GM18519 (cell line): Measurements from ENCODE around the gene F11R.
"Not testable (repeated sequence)": the region's sequence is repeated elsewhere in the genome, so short reads cannot be mapped to it uniquely, and the experiment has no call there.

Experiments used
- ATAC-seq: cut with Tn5 transposase; IDR thresholded peaks from one replicate; pipeline ENCODE4 v1.9.1; 2021; ENCODE audit warnings: mild to moderate bottlenecking, moderate library complexity; ENCODE audit not compliant: unreplicated experiment, low FRiP score

Gene F11R

DNA sequence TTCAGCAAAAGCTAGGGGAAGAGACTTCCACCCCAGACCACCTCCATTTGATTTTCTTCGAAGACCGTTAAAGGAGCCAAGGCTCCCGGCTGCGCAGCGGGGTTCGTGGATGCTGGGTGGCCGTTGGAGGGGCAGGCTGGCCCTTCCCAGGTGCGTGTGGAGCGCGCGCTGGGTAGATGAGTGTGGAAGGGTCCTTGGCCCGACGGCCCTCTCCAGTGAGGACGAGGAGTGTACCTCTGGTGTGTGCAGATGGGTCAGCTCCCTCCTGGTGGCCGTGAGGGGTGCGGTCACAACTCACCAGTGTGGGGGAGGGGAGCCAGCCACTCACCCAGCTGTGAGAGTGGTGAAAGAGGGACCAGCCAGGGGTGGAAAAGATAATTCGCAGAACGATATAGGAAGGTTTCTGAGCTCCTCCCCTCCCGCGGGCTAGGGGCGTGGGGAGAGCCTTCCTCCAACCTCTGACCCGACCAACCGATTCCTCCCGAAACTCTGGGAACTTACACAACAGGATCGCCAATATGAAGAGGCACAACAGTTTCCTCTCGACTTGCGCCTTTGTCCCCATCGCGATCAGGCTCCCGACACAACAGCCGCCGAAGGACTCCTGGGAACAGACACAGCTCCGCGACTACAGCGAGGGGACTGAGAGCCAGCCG is at the start of gene F11R:
Gene F11R, minus strand, starts transcription at position 644 of the 656 bp plus-strand sequence. Its CDS starts 79 bp downstream, at position 565.
- no peak for ATAC-seq

- peak; percentile 70 for ATAC-seq
Observed at GRCh38 chr1:161069731-161070270, 48.8 kb upstream of the F11R start, which contains the start of gene ARHGAP30. Gene ARHGAP30 (minus strand): TSS chr1:161069891. CDS start chr1:161069624, 267 bp downstream.

GRCh38 chr1:161069241-161069640 is 48.3 kb upstream of the F11R start:
- ATAC-seq, result no peak

DNA sequence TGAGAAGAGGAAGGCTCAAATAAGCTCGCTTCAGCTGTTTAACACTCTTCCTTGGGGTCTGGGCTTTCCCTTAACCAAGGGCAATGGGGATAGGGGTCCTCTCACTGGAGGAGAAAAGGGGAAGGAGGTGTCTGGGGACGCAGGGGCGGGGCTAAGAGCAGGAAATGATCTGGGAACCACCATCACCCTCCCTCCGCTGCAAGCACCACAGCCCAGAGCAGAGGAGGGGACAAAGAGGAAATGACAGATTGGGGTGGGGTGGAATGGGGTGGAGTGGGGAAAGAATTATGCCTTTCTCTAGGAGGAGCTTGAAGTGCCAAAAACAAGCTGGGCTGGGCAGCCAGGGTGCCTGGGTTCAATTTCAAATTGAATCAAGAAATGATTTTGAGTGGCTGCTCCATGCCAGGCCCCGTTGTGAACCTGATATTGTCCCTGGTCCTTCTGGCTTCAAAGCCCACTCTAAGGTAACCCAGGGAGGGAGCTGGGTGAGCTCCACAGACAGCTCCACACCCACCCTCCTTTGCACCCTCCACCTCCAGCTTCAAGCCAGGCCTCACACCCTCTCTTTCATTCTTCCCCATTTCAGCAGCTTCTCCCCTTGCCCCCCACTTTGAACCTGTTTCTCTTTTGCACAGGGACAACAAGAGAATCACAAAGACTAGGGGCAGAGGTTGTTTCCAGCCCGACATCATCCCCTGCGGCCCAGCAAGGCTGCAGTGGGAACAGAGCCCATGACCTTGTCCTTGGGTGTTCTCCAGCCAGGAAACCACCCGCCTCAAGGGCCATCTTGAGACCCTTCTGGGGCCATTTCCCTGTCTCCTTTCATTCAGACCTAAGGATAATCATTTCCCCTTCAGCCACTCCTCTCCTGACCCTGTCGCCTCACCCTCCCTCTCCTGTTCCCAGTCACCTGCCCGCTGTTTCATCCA is 47.6 kb upstream of the F11R start:
- no peak for ATAC-seq

DNA sequence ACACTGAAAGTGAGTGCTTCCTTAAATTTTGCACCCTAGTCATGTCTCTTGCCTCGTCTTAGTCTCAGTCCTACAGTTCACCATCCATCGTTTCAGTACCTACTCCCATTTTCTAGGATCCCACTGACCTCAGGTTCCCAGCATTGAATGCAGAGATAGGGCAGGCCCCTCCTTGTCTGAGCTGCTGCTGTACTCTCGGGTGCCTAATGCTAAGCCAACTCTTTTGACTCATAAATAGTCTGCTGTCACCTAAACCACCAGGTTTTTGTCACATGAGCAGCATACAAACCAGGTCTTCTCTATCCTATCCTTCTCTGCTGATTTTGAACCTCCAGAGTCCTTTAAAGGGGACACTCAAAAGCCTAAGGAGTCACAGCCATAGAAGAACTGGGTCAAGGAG is 45.7 kb upstream of the F11R start:
- no peak for ATAC-seq

DNA sequence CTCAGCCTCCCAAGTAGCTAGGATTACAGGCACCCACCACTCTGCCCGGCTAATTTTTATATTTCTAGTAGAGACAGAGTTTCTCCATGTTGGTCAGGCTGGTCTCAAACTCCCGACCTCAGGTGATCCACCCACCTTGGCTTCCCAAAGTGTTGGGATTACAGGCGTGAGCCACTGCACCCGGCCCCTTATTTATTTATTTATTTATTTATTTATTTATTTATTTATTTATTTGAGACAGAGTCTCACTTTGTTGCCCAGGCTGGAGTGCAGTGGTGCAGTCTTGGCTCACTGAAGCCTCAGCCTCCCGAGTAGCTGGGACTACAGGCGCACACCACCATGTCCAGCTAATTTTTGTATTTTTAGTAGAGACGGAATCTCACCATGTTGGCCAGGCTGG is 44.7 kb upstream of the F11R start:
- not testable (repeated sequence) for ATAC-seq

DNA sequence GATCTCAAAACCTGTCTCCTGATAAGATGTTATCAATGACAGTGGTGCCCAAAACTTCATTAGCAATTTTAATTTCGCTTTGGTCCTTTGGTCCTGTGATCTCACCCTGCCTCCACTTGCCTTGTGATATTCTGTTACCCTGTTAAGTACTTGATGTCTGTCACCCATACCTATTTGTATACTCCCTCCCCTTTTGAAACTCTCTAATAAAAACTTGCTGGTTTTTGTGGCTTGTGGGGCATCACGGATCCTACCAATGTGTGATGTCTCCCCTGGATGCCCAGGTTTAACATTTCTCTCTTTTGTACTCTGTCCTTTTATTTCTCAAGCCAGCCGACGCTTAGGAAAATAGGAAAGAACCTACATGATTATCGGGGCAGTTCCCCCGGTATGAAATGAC is 43.0 kb upstream of the F11R start:
- not testable (repeated sequence) for ATAC-seq

GRCh38 chr1:161061419-161061818 is 40.5 kb upstream of the F11R start:
- no peak for ATAC-seq

- ATAC-seq, result no peak
Observed at GRCh38 chr1:161059293-161059692, 38.3 kb upstream of the F11R start.

- ATAC-seq, result no peak
Observed at GRCh38 chr1:161054805-161055204, 33.9 kb upstream of the F11R start.

- ATAC-seq, result no peak
Observed at GRCh38 chr1:161054232-161054631, 33.3 kb upstream of the F11R start.

GRCh38 chr1:161052899-161053298 is 31.9 kb upstream of the F11R start:
- ATAC-seq, result no peak

GRCh38 chr1:161051219-161051618 is 30.3 kb upstream of the F11R start:
- ATAC-seq, result no peak

DNA sequence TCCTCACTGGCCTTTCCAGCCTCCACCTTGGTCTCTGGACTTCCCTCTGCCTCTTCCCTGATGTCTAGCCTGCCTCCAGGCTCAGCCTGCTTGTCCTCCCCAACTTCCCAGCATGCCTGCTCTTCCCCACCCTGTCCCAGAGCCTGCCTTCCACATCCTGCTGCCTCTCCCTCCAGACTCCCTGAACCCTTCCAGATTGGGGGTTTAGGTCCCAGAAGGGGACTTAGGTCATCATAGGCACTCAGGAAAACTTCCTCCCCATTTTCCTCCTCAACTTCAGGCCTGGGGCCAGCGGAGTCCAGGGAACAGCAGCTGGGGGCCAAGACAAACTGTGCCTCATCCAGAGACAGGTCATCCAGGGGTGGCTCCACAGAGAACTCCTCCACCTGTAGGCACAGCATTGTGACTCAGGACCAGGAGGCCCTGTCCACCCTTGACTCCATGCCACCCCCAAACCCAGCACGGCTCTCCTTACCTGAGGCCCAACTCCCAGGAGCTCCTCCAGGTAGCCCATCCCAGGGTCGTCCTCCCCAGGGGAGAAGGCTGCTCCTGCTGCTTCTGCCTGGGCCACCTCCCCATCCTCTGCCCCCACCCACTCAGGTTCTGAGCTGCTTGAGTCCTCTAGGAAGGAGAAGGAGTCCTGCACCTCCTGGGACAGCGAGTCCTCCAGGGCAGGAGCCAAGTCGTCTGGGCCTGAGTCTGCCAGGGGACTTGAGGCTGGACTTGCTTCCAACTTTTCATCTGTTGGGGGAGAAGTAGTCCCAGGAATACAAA is 28.2 kb upstream of the F11R start:
- ATAC-seq, result no peak

DNA sequence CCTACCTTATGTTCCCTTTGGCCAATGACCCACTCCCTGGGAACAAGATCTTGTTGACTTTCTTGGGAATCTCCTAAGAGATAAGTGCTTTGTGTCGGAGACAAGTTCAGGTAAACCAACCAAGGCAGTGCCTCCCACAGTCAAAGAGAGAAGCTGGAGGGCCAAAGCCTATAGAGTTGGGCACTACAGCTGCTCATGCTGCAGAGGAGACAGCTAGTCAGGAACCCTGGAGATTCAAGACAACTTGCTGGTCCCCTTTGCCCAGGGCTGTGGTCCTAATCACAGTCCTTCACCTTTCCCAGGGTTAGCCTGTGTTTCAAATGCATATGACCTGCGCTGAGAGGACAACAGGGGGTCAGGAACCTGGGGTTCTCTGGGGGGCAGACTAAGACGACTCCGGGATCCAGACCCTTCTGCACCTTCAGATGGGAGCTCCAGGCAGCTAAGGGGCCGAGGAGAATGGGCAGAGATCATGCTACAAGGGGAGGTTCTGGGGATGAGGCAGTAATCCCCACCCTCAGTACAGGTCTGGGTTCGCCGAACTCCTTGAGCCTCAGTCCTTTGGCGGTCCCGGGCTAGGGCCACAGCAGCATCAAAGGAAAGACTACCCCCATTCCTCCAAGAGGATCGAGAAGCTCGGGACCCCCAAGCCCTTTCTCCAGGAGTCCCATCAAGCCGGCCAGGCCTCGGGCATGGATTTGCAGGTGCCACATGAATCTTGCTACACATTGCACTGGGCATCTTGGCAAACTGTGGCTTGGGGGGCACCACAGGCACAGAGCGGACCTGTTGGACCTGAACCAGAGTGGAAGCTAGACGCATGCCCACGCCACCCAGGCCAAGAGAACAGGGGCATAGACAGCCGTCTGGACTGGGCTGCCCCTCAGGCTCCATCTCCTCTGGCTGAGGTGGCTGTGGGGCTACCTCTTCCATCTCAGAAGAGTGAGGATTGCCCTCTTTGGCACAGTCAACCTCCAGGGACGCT is 26.8 kb upstream of the F11R start:
- no peak for ATAC-seq

DNA sequence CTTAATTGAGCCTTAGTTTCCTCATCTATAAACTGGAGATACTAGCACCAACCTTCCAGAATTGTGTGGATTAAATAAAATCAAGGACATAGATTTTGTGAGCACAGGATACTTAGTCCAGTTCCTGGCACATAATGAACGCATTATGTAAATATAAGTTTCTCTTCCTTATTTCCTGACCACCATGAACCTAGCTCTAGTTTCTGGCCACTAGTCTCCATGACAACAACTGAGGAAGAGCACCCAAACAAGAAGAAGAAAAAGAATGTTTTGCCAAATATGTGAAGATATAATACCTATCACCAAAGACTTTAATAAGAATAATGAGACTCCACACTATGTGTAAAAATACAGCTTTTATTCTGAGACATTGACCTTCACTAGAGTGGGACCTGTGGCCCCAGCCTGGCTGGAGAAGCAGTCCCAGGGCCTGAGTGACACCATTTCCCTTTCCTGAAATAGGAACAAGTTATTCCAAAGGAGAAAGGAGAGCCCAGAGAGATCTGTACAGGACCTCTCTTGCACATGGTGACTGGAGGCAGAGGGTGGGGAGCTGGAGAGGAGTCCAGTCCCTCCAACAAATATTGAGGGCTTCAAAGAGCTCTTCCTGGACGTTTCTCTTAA is 25.8 kb upstream of the F11R start:
- ATAC-seq, result peak; percentile 40

GRCh38 chr1:161045736-161046604 is 25.0 kb upstream of the F11R start, which contains the start of gene USF1:
Gene USF1 (minus strand): TSS chr1:161045977. CDS start chr1:161043275, 2,702 bp downstream.
- ATAC-seq, result peak; percentile 33
